NCI-H2171 treated with DMSO at 0.1 percent for 48 hours (cell line): ENCODE measurements around the gene HNRNPL.

Experiments
- DNase-seq: peaks from one replicate; lab custom pipeline; 2025; lab: John Stamatoyannopoulos, UW

Gene HNRNPL

GRCh38 chr19:38845374-38846024 is 4.3 kb downstream of the HNRNPL start:
- DNase-seq, result no peak

- DNase-seq, result no peak
These were observed 5.6 kb downstream of the HNRNPL start for GRCh38 chr19:38844093-38844686.

GRCh38 chr19:38843175-38843758 is 6.5 kb downstream of the HNRNPL start:
- no peak for DNase-seq

- DNase-seq, result no peak
These were observed 7.2 kb downstream of the HNRNPL start for GRCh38 chr19:38842439-38843174.

GRCh38 chr19:38841787-38842438 is 7.9 kb downstream of the HNRNPL start:
- no peak for DNase-seq

GRCh38 chr19:38841180-38841766 is 8.5 kb downstream of the HNRNPL start:
- no peak for DNase-seq

- no peak for DNase-seq
These were observed 9.2 kb downstream of the HNRNPL start for GRCh38 chr19:38840583-38840968.

- DNase-seq, result no peak
These were observed 9.8 kb downstream of the HNRNPL start for GRCh38 chr19:38839816-38840582.

- no peak for DNase-seq
These were observed 10.6 kb downstream of the HNRNPL start for GRCh38 chr19:38838986-38839761.

GRCh38 chr19:38838208-38838985 is 11.4 kb downstream of the HNRNPL start:
- DNase-seq, result no peak

GRCh38 chr19:38837656-38838121 is 12.1 kb downstream of the HNRNPL start:
- no peak for DNase-seq

GRCh38 chr19:38836983-38837626 is 12.7 kb downstream of the HNRNPL start:
- no peak for DNase-seq

GRCh38 chr19:38836159-38836982 is 13.4 kb downstream of the HNRNPL start:
- no peak for DNase-seq

GRCh38 chr19:38834590-38834989 is 15.2 kb downstream of the HNRNPL start:
- no peak for DNase-seq

- no peak for DNase-seq
These were observed 15.7 kb downstream of the HNRNPL start for GRCh38 chr19:38834104-38834490.

- DNase-seq, result peak; percentile 72
These were observed 16.7 kb downstream of the HNRNPL start for GRCh38 chr19:38833092-38833425.

GRCh38 chr19:38831142-38831605 is 18.6 kb downstream of the HNRNPL start:
- no peak for DNase-seq
